Naive B cell (primary cell): ENCODE measurements around the gene TRMT44. TPM values are rescaled to one million over a fixed set of nuclear protein-coding genes. Genes with fewer than 3 reads are reported as not detected.
"Not testable (repeated sequence)": the region's sequence is repeated elsewhere in the genome, so short reads cannot be mapped to it uniquely, and the experiment has no call there.

ENCODE experiments used
- ATAC-seq, 2 donors: fragments of 150-1000 bp; cut with Tn5 transposase; 2 replicates each; pipeline ENCODE4 v1.10.0; 2021; ENCODE audit warnings: low read depth in 2 of 2, mild to moderate bottlenecking in 2 of 2, moderate library complexity in 2 of 2
- DNase-seq: peaks from one replicate; pipeline ENCODE4 v3.0.0; 2022
- H3K27ac Mint-ChIP-seq, 6 donors: one replicate each; pipeline ENCODE4 v1.8.0; 2020 to 2022; ENCODE audit warnings: mild to moderate bottlenecking in 6 of 6, mixed read lengths in 6 of 6, moderate library complexity in 5 of 6, inconsistent platforms in 2 of 6
- H3K27me3 Mint-ChIP-seq, 3 donors: one replicate each; pipeline ENCODE4 v1.8.0; 2021 to 2022; ENCODE audit warnings: mixed read lengths in 3 of 3, mild to moderate bottlenecking in 1 of 3
- H3K36me3 Mint-ChIP-seq, 2 donors: one replicate each; pipeline ENCODE4 v1.8.0; 2020 to 2022; ENCODE audit warnings: mixed read lengths in 2 of 2, inconsistent platforms in 1 of 2, mild to moderate bottlenecking in 1 of 2
- H3K4me1 Mint-ChIP-seq, 3 donors: one replicate each; pipeline ENCODE4 v1.8.0; 2020 to 2022; ENCODE audit warnings: mixed read lengths in 3 of 3, inconsistent platforms in 1 of 3, mild to moderate bottlenecking in 1 of 3, moderate library complexity in 1 of 3
- H3K4me3 Mint-ChIP-seq, 8 donors: one replicate each; pipeline ENCODE4 v1.8.0; 2020 to 2022; ENCODE audit warnings: mild to moderate bottlenecking in 8 of 8, mixed read lengths in 8 of 8, moderate library complexity in 8 of 8, inconsistent platforms in 2 of 8
- H3K9me3 Mint-ChIP-seq, 7 donors: one replicate each; pipeline ENCODE4 v1.8.0; 2020 to 2022; ENCODE audit warnings: mixed read lengths in 7 of 7, mild to moderate bottlenecking in 5 of 7, inconsistent platforms in 2 of 7, moderate library complexity in 1 of 7
- polyA plus RNA-seq, 6 donors: library from polyadenylated mRNA; unstranded; fragments of 300-500 nt; fragmentation: Illumina TruSeq; gene quantifications; one replicate each; pipeline ENCODE4 v1.2.3, GENCODE V29; 2021; ENCODE audit warnings: low read depth in 6 of 6

The TRMT44 gene
- polyA plus RNA-seq, 6 donors from 2014 or later = 3.0 to 17.0 (median 13.2) TPM

- Mint-ChIP-seq H3K9me3 (peaks cover 0 to 10% (median 5%) of the 10 kb centered on the region in 7 donors), H3K4me1 (no peaks in the 10 kb centered on the region), H3K27me3 (peaks cover 0 to 6% (median 0%) of the 10 kb centered on the region in 3 donors), H3K27ac (no peak overlapping the region), H3K4me3 (no peak overlapping the region), H3K36me3 (no peaks in the 10 kb centered on the region)
- ATAC-seq (no peak), DNase-seq (no peak)
Observed at GRCh38 chr4:8504279-8505007, 63.9 kb downstream of the TRMT44 start.

- no peak overlapping the region for H3K27ac Mint-ChIP-seq
- H3K27me3 Mint-ChIP-seq = peaks cover 0 to 6% (median 0%) of the 10 kb centered on the region in 3 donors
- H3K4me3 Mint-ChIP-seq = no peak overlapping the region
- H3K36me3 Mint-ChIP-seq = no peaks in the 10 kb centered on the region
- no peak for ATAC-seq
- H3K4me1 Mint-ChIP-seq = no peaks in the 10 kb centered on the region
- no peak for DNase-seq
- peaks cover 0 to 10% (median 5%) of the 10 kb centered on the region in 7 donors for H3K9me3 Mint-ChIP-seq
Observed at GRCh38 chr4:8505229-8505628, 64.7 kb downstream of the TRMT44 start.

GRCh38 chr4:8506006-8506372, 65.4 kb downstream of the TRMT44 start:
- Mint-ChIP-seq H3K9me3 (peaks cover 0 to 10% (median 5%) of the 10 kb centered on the region in 7 donors), H3K4me3 (no peak overlapping the region), H3K36me3 (no peaks in the 10 kb centered on the region), H3K4me1 (no peaks in the 10 kb centered on the region), H3K27me3 (peaks cover 0 to 6% (median 0%) of the 10 kb centered on the region in 3 donors), H3K27ac (peak overlapping the region in 1 of 6 donors; percentile 39)
- ATAC-seq = no peak
- DNase-seq = no peak

GRCh38 chr4:8506373-8507195, 66.0 kb downstream of the TRMT44 start:
- ATAC-seq = no peak
- no peak overlapping the region for H3K4me3 Mint-ChIP-seq
- DNase-seq = no peak
- no peaks in the 10 kb centered on the region for H3K36me3 Mint-ChIP-seq
- peaks cover 0 to 10% (median 5%) of the 10 kb centered on the region in 7 donors for H3K9me3 Mint-ChIP-seq
- H3K4me1 Mint-ChIP-seq = no peaks in the 10 kb centered on the region
- no peak overlapping the region for H3K27ac Mint-ChIP-seq
- H3K27me3 Mint-ChIP-seq = peaks cover 0 to 6% (median 0%) of the 10 kb centered on the region in 3 donors

GRCh38 chr4:8507196-8507570, 66.6 kb downstream of the TRMT44 start:
- no peaks in the 10 kb centered on the region for H3K4me1 Mint-ChIP-seq
- peaks cover 0 to 6% (median 0%) of the 10 kb centered on the region in 3 donors for H3K27me3 Mint-ChIP-seq
- ATAC-seq (no peak), DNase-seq (no peak)
- peaks cover 0 to 10% (median 5%) of the 10 kb centered on the region in 7 donors for H3K9me3 Mint-ChIP-seq
- H3K36me3 Mint-ChIP-seq = no peaks in the 10 kb centered on the region
- no peak overlapping the region for H3K27ac Mint-ChIP-seq
- H3K4me3 Mint-ChIP-seq = no peak overlapping the region

- H3K4me1 Mint-ChIP-seq = no peaks in the 10 kb centered on the region
- H3K36me3 Mint-ChIP-seq = peaks cover 0 to under 1% of the 10 kb centered on the region in 2 donors
- DNase-seq (no peak), ATAC-seq (no peak)
- peaks cover 0 to 6% (median 0%) of the 10 kb centered on the region in 3 donors for H3K27me3 Mint-ChIP-seq
- peaks cover 3 to 6% (median 5%) of the 10 kb centered on the region in 7 donors for H3K9me3 Mint-ChIP-seq
- no peak overlapping the region for H3K4me3 Mint-ChIP-seq
- no peak overlapping the region for H3K27ac Mint-ChIP-seq
Observed at GRCh38 chr4:8507624-8508023, 67.0 kb downstream of the TRMT44 start.

GRCh38 chr4:8508266-8508665, 67.7 kb downstream of the TRMT44 start:
- DNase-seq (no peak), ATAC-seq (no peak)
- Mint-ChIP-seq H3K9me3 (peaks cover 2 to 12% (median 7%) of the 10 kb centered on the region in 7 donors), H3K27ac (no peak overlapping the region), H3K4me1 (no peaks in the 10 kb centered on the region), H3K36me3 (peaks cover 0 to 6% of the 10 kb centered on the region in 2 donors), H3K4me3 (no peak overlapping the region), H3K27me3 (peaks cover 0 to 6% (median 0%) of the 10 kb centered on the region in 3 donors)

GRCh38 chr4:8508740-8509139, 68.2 kb downstream of the TRMT44 start:
- Mint-ChIP-seq H3K27ac (no peak overlapping the region), H3K4me1 (no peaks in the 10 kb centered on the region), H3K9me3 (peaks cover 4 to 16% (median 10%) of the 10 kb centered on the region in 7 donors), H3K36me3 (peaks cover 0 to 8% of the 10 kb centered on the region in 2 donors), H3K4me3 (no peak overlapping the region), H3K27me3 (peaks cover 0 to 6% (median 0%) of the 10 kb centered on the region in 3 donors)
- ATAC-seq (no peak), DNase-seq (no peak)

- Mint-ChIP-seq H3K9me3 (peaks cover 4 to 16% (median 10%) of the 10 kb centered on the region in 7 donors), H3K27me3 (peaks cover 0 to 5% (median 0%) of the 10 kb centered on the region in 3 donors), H3K4me1 (no peaks in the 10 kb centered on the region), H3K27ac (no peak overlapping the region), H3K4me3 (peak overlapping the region in 1 of 8 donors; percentile 19), H3K36me3 (peaks cover 0 to 8% of the 10 kb centered on the region in 2 donors)
- DNase-seq = no peak
- no peak for ATAC-seq
Observed at GRCh38 chr4:8509311-8509950, 68.9 kb downstream of the TRMT44 start.

GRCh38 chr4:8510191-8510590, 69.6 kb downstream of the TRMT44 start:
- no peak overlapping the region for H3K4me3 Mint-ChIP-seq
- DNase-seq = no peak
- no peaks in the 10 kb centered on the region for H3K27me3 Mint-ChIP-seq
- peaks cover 0 to 8% of the 10 kb centered on the region in 2 donors for H3K36me3 Mint-ChIP-seq
- no peak for ATAC-seq
- H3K27ac Mint-ChIP-seq = no peak overlapping the region
- H3K4me1 Mint-ChIP-seq = no peaks in the 10 kb centered on the region
- H3K9me3 Mint-ChIP-seq = peaks cover 4 to 16% (median 10%) of the 10 kb centered on the region in 7 donors

- Mint-ChIP-seq H3K9me3 (peaks cover 4 to 16% (median 7%) of the 10 kb centered on the region in 7 donors), H3K4me1 (no peaks in the 10 kb centered on the region), H3K27me3 (no peaks in the 10 kb centered on the region), H3K36me3 (peaks cover 0 to 8% of the 10 kb centered on the region in 2 donors), H3K27ac (no peak overlapping the region), H3K4me3 (no peak overlapping the region)
- no peak for DNase-seq
- ATAC-seq = no peak
Observed at GRCh38 chr4:8510611-8511285, 70.2 kb downstream of the TRMT44 start.

- no peak overlapping the region for H3K27ac Mint-ChIP-seq
- H3K4me1 Mint-ChIP-seq = no peaks in the 10 kb centered on the region
- H3K27me3 Mint-ChIP-seq = no peaks in the 10 kb centered on the region
- ATAC-seq (no peak), DNase-seq (no peak)
- no peak overlapping the region for H3K4me3 Mint-ChIP-seq
- peaks cover 0 to 8% of the 10 kb centered on the region in 2 donors for H3K36me3 Mint-ChIP-seq
- peaks cover 3 to 16% (median 5%) of the 10 kb centered on the region in 7 donors for H3K9me3 Mint-ChIP-seq
Observed at GRCh38 chr4:8512510-8512909, 71.9 kb downstream of the TRMT44 start.

GRCh38 chr4:8513080-8513479, 72.5 kb downstream of the TRMT44 start:
- ATAC-seq, H3K4me1 Mint-ChIP-seq, H3K27ac Mint-ChIP-seq: not testable (repeated sequence)

More at GRCh38 chr4:8513080-8513479, 72.5 kb downstream of the TRMT44 start:
- not testable (repeated sequence) for H3K36me3 Mint-ChIP-seq, DNase-seq, H3K4me3 Mint-ChIP-seq, H3K27me3 Mint-ChIP-seq
- H3K9me3 Mint-ChIP-seq = peaks cover 3 to 16% (median 5%) of the 10 kb centered on the region in 7 donors
